SKM-1 (cell line): ENCODE measurements around the gene TBCK.
"Not testable (repeated sequence)": the region's sequence is repeated elsewhere in the genome, so short reads cannot be mapped to it uniquely, and the experiment has no call there.

Source experiments
- DNase-seq: peaks from one replicate; lab custom pipeline; 2025; ENCODE audit not compliant: unreplicated experiment; lab: John Stamatoyannopoulos, UW

The TBCK gene

GRCh38 chr4:106119949-106120555 is 196.0 kb downstream of the TBCK start:
- not testable (repeated sequence) for DNase-seq

- DNase-seq: no peak
These were observed 200.0 kb downstream of the TBCK start for GRCh38 chr4:106116025-106116424.

DNA sequence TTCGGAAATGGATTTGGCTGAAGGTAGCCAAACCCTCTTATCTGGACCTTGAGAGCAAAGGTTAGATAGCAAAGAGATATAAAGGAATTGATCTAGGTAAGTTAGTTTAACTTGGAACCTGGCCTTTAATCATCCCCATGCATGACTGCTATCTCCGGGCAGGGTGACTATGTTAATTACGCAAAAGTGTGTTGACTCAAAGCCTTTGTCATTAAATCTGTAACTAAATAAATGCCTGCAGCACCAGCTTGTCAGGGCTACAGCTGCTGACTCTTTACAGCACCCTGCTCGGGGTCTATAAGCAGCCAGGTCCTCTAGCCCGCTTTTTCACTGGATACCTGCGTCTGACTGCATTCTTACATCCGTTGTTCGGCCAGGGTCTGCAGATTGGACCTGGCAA is 201.7 kb downstream of the TBCK start:
- DNase-seq: no peak

- DNase-seq: not testable (repeated sequence)
These were observed 204.1 kb downstream of the TBCK start for GRCh38 chr4:106111778-106112469.

GRCh38 chr4:106109929-106110328 is 206.1 kb downstream of the TBCK start:
- no peak for DNase-seq

DNA sequence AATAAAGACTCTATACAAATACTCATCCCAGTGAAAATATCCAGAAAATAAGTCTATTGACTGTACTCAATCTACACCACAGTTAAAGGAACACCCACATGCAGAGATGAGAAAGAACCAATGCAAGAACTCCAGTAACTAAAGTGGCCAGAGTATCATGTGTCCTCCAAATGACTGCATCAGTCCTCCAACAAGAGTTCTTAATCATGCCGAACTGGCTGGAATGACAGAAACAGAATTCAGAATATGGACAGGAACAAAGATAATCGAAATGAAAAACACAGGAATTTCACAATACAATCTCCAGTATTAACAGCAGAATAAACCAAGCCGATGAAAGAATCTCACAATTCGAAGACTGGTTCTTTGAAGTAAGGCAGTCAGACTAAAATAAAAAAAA is 210.3 kb downstream of the TBCK start:
- no peak for DNase-seq

- no peak for DNase-seq
These were observed 211.7 kb downstream of the TBCK start for GRCh38 chr4:106104276-106104675.

- DNase-seq: no peak
These were observed 219.6 kb downstream of the TBCK start for GRCh38 chr4:106096454-106096853.

- DNase-seq: no peak
These were observed 220.6 kb downstream of the TBCK start for GRCh38 chr4:106095408-106095807.

GRCh38 chr4:106092361-106093040 is 223.5 kb downstream of the TBCK start:
- DNase-seq: no peak

GRCh38 chr4:106090826-106091225 is 225.2 kb downstream of the TBCK start:
- DNase-seq: no peak

- no peak for DNase-seq
These were observed 232.9 kb downstream of the TBCK start for GRCh38 chr4:106083065-106083464.

DNA sequence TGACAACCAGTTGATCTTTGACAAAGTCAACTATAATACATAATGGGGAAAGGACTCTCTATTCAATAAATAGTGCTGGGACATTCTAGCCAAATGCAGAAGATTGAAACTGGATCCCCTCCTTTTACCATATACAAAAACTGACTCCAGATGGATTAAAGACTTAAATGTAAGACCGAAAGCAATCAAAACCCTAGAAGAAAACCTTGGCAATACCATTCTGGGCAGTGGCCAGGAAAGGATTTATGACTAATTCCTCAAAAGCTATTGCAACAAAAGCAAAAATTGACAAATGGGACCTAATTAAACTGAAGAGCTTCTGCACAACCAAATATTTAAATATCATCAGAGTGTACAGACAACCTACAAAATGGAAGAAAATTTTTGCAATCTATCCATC is 235.6 kb downstream of the TBCK start:
- no peak for DNase-seq

GRCh38 chr4:106079616-106080015 is 236.4 kb downstream of the TBCK start:
- no peak for DNase-seq

DNA sequence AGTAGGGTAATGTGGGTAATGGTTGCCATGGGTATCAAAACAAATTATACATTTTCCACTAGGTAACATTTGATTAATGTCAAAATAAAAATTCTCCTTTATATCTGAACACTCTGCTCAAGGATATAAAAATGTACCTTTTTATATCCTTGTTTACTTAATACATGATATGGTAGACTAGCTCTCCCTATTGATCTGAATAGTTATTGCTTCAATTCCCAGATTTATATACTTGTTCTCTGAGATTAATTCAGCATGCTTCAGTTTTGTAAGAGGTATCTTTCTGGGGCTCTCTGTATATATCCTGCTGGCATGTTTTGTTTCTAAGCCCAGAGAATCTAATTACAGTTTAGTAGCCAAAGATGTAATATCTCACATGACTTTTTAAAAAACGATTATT is 251.0 kb downstream of the TBCK start:
- DNase-seq: no peak

DNA sequence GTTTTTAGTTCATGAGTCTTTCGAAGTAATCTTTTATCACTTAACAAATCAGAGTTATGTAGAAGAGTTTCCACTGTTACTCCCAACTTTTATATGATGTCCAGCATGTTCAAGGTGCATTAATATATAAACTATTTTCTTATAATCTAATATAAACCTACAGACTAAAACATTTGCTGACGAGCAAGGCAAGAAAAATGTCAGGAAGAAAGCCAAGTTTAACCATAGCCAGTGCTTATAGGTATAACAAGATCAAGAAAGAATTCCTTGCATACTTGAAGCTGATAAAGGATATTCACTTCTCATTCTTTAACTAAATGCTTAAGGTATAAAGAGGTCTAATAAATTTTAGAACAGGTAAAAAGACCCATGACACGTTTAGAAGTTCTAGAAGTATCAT is 253.0 kb downstream of the TBCK start:
- DNase-seq: no peak

GRCh38 chr4:106062452-106062875 is 253.5 kb downstream of the TBCK start:
- DNase-seq: no peak

DNA sequence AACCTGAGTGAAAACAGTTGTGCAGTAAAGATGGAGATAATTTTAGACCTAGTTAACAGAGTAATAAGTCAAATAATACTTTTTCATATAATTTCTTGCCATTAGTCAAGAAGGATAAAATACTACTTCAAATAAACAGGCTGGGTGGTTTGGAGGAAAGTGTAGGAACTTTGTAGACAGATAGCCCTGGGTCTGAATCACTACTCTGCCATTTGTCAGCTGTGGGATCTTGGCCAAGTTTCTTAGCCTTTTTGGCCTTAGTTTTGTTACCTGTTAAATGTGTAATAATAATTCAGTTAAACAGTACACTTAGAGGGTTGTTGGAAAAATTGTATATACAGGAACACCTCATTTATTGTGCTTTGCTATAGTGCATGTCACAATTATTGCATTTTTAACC is 257.1 kb downstream of the TBCK start:
- DNase-seq: no peak

- no peak for DNase-seq
These were observed 259.1 kb downstream of the TBCK start for GRCh38 chr4:106056914-106057313.

GRCh38 chr4:106051514-106051913 is 264.5 kb downstream of the TBCK start:
- no peak for DNase-seq

GRCh38 chr4:106049490-106049889 is 266.5 kb downstream of the TBCK start:
- DNase-seq: no peak

DNA sequence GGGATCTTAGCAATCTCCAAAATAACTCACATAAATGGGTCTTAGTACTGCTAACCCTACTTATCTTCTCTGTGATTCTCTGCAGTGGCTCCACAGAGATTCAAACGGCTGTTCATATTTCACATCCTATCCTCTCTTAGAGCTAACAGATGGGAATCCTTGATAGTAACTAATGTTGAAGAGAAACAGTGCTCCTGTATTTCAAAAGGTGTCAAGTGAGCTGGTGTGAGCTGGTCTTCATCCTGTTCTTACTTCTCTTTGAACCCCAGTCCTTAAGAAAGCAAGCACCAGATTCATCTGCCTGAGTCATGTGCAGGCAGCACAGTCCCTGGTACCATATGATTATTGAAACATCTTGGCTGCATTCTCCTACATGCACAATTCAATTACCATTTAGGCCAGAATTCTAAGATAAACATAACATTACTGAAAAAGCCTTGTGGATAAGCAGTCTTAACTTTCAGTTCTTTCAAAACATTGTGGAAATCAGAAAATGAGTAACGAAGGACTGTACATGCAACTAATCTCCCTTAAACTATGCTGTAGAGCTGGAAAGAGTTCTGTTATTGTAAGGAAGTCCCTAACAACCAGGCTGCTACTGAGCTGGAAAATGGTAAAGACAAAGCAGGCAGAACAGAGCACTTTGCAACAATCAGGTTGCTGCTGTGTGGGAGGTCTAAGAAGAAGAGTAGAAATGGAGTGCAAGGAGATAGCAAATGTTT is 267.6 kb downstream of the TBCK start:
- no peak for DNase-seq
